Prostate gland (tissue), 2 donors: ENCODE data around the gene CDH26.

Source experiments
- POLR2A ChIP-seq: fragments of 450-650 bp; IDR thresholded peaks from one replicate; pipeline ENCODE4 v1.6.1; 2016; ENCODE audit warnings: antibody characterized with exemption, mild to moderate bottlenecking
- POLR2AphosphoS5 ChIP-seq: sonication (generic); formaldehyde crosslinking; IDR thresholded peaks from one replicate; pipeline ENCODE4 v1.6.1; 2017; ENCODE audit warnings: antibody characterized with exemption
- TF ChIP-seq, protein P1 (sequence below), 4 experiments: fragments of 200-600 bp in 2 of 4; fragments of 450-650 bp in 2 of 4; sonication (generic) in 2 of 4; IDR thresholded peaks; 1 replicate in 3 of 4; 2 replicates in 1 of 4; pipeline ENCODE4 v1.5.1; 2016 to 2019; ENCODE audit warnings: antibody characterized with exemption in 4 of 4, mild to moderate bottlenecking in 2 of 4, moderate library complexity in 2 of 4

DNA sequence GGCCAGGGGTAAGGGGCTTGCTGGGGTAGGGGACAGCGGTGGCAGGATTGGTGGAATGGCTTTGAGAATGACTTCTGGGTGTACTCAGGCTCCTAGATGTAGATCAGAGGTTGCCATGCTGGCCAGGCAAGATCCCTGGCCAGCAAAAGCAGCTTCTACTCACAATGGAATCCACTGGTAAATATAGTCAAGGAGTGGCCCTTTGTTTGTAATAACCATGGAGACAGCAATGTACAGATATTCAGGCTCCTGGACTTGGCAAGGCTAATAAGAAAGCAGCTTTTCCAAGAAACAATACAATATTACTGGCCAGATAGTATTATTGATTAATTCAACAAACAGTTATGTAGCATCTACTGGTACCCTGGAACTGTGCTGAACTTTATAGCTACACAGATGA is 37.9 kb downstream of the CDH26 start:
- TF ChIP-seq POLR2AphosphoS5 (peak; percentile 38), POLR2A (no peak)
- TF ChIP-seq, protein P1, sequence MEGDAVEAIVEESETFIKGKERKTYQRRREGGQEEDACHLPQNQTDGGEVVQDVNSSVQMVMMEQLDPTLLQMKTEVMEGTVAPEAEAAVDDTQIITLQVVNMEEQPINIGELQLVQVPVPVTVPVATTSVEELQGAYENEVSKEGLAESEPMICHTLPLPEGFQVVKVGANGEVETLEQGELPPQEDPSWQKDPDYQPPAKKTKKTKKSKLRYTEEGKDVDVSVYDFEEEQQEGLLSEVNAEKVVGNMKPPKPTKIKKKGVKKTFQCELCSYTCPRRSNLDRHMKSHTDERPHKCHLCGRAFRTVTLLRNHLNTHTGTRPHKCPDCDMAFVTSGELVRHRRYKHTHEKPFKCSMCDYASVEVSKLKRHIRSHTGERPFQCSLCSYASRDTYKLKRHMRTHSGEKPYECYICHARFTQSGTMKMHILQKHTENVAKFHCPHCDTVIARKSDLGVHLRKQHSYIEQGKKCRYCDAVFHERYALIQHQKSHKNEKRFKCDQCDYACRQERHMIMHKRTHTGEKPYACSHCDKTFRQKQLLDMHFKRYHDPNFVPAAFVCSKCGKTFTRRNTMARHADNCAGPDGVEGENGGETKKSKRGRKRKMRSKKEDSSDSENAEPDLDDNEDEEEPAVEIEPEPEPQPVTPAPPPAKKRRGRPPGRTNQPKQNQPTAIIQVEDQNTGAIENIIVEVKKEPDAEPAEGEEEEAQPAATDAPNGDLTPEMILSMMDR (IDR thresholded peaks at IDR 0.05), result no peak
